ENCODE results near the gene BCL11A.
"Not testable (repeated sequence)": the region's sequence is repeated elsewhere in the genome, so short reads cannot be mapped to it uniquely, and the experiment has no call there.

Gene BCL11A

DNA sequence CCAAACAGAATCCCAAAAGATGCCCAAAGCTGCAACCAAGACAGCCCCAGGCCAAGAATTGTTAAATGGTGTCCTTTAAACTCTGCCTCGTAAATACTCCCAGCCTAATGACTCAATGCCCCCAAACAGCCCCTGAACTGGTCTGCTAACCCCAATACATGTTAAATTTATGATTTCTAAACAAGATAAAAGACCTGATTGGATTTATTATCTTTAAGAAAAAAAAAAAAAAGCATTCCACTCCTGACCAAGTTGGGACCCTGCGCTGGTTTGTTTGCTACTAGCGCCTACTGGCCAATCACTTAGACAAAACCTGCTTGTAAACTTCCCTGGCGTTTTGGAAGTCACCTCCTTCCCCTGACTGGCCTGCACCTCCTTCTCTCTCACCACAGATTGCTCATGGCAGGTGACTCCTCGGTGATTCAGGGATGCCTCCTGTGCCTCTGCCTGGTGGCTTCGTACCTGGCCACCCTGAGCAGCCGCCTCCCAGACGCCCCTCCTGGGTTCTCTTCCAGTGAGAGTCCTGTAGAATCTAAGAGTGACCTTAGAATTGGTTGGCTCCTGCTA is 121.3 kb downstream of the BCL11A start:
- DNase-seq (ENCODE audit: low spot score) = no peak

GRCh38 chr2:60429681-60430080 is 123.8 kb downstream of the BCL11A start:
- DNase-seq (ENCODE audit: low spot score) = no peak

GRCh38 chr2:60426880-60427279 is 126.6 kb downstream of the BCL11A start:
- no peak for DNase-seq (ENCODE audit: low spot score)

GRCh38 chr2:60426341-60426740 is 127.1 kb downstream of the BCL11A start:
- no peak for DNase-seq (ENCODE audit: low spot score)

GRCh38 chr2:60424233-60424632 is 129.2 kb downstream of the BCL11A start:
- DNase-seq (ENCODE audit: low spot score) = no peak

DNA sequence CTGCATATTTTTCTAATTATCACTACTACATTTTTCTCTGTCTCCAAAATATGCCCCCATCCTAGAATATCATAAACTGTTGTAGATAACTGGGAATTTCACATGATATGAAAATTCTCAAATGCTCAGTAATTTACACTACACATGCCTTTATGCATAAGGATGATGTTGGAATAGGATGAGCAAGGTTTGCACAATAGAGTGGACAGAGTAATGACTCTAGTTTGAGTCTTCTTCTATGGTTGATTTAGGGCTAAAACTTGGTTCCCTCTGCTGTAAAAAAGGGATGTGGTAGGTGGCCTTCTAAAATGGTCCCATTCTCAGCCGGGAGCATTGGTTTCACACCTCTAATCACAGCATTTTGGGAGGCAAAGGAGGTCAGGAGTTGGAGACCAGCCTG is 129.9 kb downstream of the BCL11A start:
- DNase-seq (ENCODE audit: low spot score) = no peak

GRCh38 chr2:60422826-60423483 is 130.5 kb downstream of the BCL11A start:
- DNase-seq (ENCODE audit: low spot score) = no peak

DNA sequence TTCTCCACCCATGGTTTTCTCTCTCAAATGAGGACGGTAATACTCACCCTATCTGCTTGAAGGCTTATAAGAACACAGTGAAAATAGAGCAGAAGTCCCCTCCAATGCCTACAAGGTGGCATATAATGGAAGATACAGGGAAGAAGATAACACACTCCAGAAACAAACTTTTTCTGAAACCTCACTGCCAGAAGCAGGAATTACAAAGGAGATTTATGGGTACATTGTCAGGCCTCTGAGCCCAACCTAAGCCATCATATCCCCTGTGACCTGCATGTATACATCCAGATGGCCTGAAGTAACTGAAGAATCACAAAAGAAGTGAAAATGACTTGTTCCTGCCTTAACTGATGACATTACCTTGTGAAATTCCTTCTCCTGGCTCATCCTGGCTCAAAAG is 136.2 kb downstream of the BCL11A start:
- DNase-seq (ENCODE audit: low spot score) = not testable (repeated sequence)

DNA sequence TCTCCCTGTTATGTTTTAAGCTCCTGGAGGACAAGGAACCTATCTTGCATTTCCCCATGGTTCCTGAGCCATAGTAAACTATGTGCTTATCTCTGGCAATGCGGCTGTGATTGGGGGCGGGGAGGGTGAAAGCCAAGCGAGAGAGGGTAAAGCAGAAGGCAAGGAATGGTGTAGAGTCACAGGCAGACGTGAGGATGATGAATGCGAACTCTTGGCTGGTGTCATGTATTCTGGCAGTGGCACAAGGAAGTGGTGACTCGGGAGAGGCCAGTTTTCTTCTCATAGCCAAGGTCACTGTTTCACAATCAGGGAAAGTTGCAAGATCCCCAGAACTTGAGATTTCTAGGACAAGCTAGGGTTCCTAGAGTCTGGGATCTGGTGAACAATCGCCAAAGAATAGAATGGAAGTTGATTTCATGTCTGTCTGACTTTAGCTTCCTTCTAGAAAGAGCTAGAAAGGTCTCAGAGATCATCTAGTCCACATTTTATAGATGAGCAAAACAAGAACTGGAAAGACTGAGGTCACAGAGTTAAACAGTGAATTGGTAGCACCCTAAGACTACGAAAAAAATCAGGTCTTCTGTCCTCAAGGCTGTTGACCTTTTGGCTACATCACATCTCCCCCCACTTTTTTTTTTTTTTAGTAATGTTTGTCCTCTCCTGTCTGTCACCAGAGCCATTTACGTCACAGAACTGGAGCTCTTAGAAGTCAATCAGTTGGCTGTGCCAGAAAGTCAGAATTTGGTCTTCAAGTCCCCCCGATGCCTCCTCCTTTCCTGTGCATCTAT is 137.0 kb downstream of the BCL11A start:
- no peak for DNase-seq (ENCODE audit: low spot score)

DNA sequence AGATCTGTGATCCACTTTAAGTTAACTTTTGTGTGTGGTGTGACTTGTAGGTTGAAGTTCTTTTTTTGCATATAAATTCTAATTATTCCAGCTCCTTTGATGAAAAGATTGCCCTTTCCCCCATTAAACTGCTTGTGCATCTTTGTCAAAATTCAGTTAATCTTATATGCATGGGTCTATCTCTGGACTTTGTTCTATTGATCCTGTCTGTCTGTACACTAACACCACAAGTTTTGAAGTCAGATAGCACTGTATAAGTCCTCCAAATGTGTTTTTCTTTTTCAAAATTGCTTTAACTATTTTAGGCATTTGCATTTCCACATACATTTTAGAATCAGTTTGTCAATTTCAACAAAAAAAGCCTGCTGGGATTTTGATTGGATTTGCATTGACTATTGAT is 137.6 kb downstream of the BCL11A start:
- no peak for DNase-seq (ENCODE audit: low spot score)

- DNase-seq (ENCODE audit: low spot score) = peak; percentile 31
These were observed 138.8 kb downstream of the BCL11A start for GRCh38 chr2:60414495-60415138.

DNA sequence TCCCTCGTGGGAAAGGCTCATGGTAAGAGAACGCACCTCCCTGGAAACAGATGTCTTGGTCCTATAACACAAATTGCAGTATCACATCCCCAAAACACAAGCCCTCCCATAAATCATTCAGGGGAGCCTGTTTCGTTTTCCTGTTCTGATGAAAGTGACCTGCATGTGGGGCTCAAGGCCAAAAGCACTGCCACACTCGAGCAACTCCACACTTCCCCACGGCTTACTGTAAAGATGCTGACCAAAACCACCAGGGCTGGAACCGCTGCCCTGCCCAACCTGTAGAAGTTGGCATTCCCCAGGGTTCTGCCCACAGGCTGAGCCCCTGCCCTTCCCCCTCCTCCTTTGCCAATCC is 139.7 kb downstream of the BCL11A start:
- no peak for DNase-seq (ENCODE audit: low spot score)

DNA sequence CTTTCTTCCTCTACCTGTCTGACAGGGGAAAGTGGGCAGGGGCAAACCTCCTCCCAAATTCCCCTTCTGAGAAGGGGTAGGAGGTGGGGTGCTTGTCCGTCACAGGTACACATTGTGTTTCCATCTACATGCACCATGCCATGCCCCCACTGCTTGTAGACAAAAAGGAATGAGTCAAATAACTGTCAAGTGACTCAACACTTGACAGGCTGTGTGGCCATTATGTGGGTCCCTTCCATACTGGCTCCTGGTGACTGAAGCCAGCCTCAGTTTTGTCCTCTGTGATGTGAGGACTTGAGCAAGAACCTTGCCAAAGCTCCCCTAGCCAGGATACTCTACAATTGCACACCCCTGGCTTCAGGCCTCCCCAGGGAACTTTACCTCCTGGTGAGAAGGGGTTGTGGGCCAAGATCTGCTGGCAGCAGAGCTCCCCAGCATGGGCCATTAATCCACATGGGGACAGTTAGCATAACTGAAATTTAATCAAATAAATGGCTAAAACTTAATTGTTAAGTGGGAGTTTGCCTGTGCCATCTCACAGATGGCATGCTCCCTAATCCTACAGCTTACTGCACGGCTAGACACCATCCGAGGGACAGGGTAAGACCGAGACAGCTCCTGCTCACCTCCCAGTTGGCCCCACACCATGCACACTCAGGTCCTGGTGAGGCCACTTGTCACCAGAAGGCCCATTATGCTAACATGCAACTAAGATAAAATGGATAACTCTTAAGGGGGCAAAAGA is 140.2 kb downstream of the BCL11A start:
- no peak for DNase-seq (ENCODE audit: low spot score)

DNA sequence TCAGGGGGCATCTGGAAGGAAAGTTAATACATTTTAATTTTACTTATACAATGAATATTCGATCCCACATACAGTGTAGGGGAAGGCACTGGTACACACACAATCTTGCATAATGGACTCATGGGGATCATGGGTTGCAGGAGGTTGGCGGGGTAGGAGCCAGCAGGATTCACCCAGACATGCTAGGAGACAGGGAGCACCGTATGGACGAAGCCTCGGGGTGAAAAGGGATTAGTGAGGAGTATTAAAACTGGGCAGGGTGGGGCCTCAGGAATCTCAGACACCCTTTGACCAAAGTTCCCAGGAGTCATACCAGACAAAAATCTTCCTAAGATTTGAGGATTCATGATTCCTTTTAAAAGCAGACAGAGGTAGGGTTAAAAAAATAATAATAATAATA is 140.8 kb downstream of the BCL11A start:
- no peak for DNase-seq (ENCODE audit: low spot score)

DNA sequence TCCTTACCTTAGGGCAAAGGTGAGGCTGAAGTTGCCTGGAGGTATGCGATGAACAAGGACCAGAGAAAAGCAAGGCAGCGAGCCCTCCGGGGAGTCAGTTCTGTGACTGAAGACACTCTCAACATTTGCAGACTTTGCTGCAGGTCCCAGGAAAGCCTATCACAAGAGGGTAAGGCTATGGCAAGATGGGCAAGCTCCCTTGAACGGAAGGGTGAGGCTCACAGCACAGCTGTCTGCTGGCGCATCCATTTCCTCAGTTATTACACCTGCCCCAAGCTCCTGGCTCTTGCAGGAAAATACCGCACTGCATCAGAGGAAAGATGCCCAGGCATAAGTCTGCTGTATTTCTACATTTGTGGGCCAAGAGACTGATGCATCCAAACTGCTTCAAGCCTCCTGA is 141.4 kb downstream of the BCL11A start:
- DNase-seq (ENCODE audit: low spot score) = no peak

DNA sequence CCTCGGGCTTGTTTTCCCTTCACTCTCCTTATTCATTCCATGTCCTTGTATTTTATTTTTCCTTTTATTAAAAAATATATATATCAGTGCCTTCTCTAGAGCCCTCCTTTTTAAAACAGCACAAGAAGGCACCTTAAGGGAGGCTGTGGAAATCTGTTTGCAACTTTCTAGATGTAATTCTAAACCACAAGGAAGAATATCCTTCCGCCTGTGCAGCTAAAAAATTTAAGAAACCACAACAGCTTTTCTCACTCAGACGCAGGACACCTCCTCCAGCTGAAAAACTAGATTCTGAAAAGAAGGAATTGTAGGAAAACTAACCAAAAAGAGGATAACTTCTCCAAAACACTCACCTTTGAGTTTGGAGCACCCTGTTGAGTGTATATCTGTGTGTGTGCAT is 142.2 kb downstream of the BCL11A start:
- DNase-seq (ENCODE audit: low spot score) = no peak

DNA sequence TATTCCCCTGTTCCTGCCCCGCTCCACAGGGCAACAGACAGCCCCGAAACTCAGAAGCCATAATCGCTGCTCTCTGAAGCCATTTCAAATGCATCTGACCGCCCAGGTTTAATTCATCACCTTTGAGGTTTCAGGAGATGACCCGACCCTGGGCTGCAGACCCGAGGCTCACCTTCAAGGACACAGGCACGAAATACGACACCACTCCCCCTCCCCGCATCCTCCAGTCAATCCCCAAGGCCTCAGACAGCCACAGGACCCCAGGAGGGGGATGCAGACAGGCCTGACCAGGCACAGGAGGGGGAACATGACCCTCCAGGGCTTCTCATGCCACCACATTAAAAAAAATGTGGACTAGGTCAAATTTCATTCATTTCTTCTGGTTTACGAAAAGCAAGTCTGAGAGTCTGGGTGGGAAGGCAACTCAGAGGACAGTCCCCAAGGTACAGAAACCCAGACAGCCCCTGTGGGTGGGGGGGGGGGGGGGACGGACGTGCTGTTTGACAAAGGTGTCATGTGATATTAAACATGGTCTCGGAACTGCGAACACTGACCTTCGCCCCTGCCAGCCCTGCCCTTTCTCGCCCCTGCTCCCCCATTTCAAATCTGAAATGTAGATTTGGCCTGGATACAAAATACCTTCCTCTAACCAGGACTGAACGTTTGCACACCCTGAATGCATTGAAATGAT is 142.9 kb downstream of the BCL11A start:
- no peak for DNase-seq (ENCODE audit: low spot score)

GRCh38 chr2:60409531-60409871 is 144.0 kb downstream of the BCL11A start:
- DNase-seq (ENCODE audit: low spot score) = no peak

DNA sequence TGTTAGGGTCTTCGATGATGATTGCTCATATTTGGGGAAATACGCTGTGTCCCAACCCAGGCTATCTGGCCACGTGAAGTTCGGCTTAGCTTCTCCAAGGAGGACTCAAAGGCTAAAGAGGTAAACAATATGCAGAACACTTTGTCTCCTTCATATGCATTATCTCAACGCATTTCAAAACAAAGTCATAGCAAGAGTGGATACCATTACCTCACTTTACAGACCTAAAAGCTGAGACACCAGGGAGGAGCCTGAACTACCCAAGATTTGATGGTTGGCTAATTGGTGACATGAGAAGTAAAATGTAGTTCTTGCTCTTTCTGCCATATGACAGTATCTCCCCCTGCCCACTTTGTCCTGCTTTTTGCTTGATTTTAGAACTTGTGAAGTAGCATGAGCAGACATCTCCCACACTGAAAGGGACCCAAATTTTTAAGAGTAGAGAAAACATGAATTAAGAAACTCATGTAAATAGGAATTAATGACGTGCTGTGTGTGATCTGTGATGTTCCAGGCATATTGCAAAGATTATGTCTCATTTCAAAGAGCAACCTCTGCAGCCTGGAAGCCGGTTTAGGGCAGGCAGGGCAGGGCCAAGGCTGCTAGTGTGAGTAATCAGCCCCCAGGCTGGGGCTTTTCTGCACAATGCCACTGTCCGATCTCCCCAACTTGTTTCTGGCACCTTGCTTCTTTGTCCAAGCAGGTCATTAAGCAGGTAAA is 144.5 kb downstream of the BCL11A start:
- no peak for DNase-seq (ENCODE audit: low spot score)

DNA sequence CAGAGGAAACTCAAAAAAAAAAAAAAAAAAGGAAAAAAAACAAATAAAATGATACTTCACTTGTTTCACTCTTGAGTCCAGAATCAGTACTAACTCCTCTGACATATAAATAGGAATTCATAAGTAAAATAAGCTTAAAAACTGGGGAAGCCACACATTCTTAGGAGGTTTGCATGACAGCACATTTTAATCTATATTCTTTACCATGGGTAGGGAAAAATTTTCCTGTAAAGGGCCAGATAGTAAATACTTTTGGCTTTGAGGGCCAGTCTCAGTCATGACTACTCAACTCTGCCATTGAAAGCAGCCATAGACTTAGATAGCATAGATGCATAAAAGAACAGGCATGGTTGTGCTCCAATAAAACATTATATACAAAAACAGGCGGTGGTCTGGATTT is 145.2 kb downstream of the BCL11A start:
- DNase-seq (ENCODE audit: low spot score) = no peak

DNA sequence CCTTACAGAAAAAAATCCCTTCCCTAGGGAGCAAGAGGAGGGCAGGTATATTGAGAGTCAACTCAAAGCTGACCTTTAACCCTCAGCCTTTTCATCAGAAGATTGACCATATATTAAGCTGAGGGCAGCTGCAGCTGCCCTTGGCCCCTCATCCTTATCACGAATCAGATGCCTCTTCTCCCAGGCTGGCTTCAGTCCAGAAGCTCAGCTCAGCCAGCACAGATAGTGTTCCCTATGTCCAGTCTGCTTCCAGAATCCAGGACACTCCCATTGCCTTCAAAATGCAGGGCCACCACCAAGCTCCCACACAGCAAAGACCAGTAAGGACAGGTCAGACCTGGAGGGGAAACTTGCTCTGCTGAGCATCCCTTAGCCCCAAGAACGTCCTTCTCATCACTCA is 146.1 kb downstream of the BCL11A start:
- no peak for DNase-seq (ENCODE audit: low spot score)
